Measurements from ENCODE around the gene KHSRP.
A peak's percentile ranks its signal among the peaks of the same experiment; 100 is the strongest.

The KHSRP gene

GRCh38 chr19:6421075-6422014 lies 3.3 kb downstream of the KHSRP start:
- Histone ChIP-seq H3K9ac (peak overlapping the region; percentile 98; the same call in 1 of the 2 replicates), H3K36me3 (peaks cover 66% of the 10 kb centered on the region), H3K4me2 (peak overlapping the region; percentile 91; the same call in 1 of the 2 replicates), H3K9me3 (no peaks in the 10 kb centered on the region), H3K27ac (no peak overlapping the region), H3K27me3 (no peaks in the 10 kb centered on the region), H3K4me1 (peaks cover 28% of the 10 kb centered on the region), H4K20me1 (peaks cover 79% of the 10 kb centered on the region), H3K4me3 (no peak overlapping the region)
- no peak for TF ChIP-seq Cebpa-rat (IDR thresholded peaks at IDR 0.05)

- TF ChIP-seq Cebpa-rat (IDR thresholded peaks at IDR 0.05), result no peak
- peaks cover 96% of the 10 kb centered on the region for H4K20me1 ChIP-seq
- peaks cover 17% of the 10 kb centered on the region for H3K4me1 ChIP-seq
These were observed 6.1 kb downstream of the KHSRP start for GRCh38 chr19:6418562-6418932.

GRCh38 chr19:6417713-6418561 lies 6.7 kb downstream of the KHSRP start:
- peaks cover 97% of the 10 kb centered on the region for H3K36me3 ChIP-seq
- H3K27ac ChIP-seq, result no peak overlapping the region
- H3K9ac ChIP-seq, result no peak overlapping the region
- TF ChIP-seq Cebpa-rat (IDR thresholded peaks at IDR 0.05), result no peak
- H3K4me2 ChIP-seq, result no peak overlapping the region
- H3K9me3 ChIP-seq, result no peaks in the 10 kb centered on the region
- H4K20me1 ChIP-seq, result peaks cover 92% of the 10 kb centered on the region
- H3K27me3 ChIP-seq, result no peaks in the 10 kb centered on the region
- peaks cover 11% of the 10 kb centered on the region for H3K4me1 ChIP-seq
- H3K4me3 ChIP-seq, result no peak overlapping the region

More at GRCh38 chr19:6418562-6418932, 6.1 kb downstream of the KHSRP start:
- H3K36me3 ChIP-seq, result peaks cover 91% of the 10 kb centered on the region
- H3K4me3 ChIP-seq, result no peak overlapping the region
- H3K9ac ChIP-seq, result no peak overlapping the region
- H3K27me3 ChIP-seq, result no peaks in the 10 kb centered on the region
- H3K27ac ChIP-seq, result no peak overlapping the region
- H3K9me3 ChIP-seq, result no peaks in the 10 kb centered on the region
- no peak overlapping the region for H3K4me2 ChIP-seq

GRCh38 chr19:6416658-6417405 lies 7.8 kb downstream of the KHSRP start:
- no peak overlapping the region for H3K4me3 ChIP-seq
- peaks cover 97% of the 10 kb centered on the region for H3K36me3 ChIP-seq
- H3K27me3 ChIP-seq, result no peaks in the 10 kb centered on the region
- no peak overlapping the region for H3K4me2 ChIP-seq
- H3K4me1 ChIP-seq, result 0 out of 2 replicates have a peak, but pooled peaks cover under 1% of the 10 kb centered on the region
- no peaks in the 10 kb centered on the region for H3K9me3 ChIP-seq
- TF ChIP-seq Cebpa-rat (IDR thresholded peaks at IDR 0.05), result no peak
- H3K9ac ChIP-seq, result no peak overlapping the region
- H4K20me1 ChIP-seq, result peaks cover 92% of the 10 kb centered on the region
- H3K27ac ChIP-seq, result no peak overlapping the region

GRCh38 chr19:6415591-6416190 lies 8.9 kb downstream of the KHSRP start:
- H4K20me1 ChIP-seq, result peaks cover 86% of the 10 kb centered on the region
- no peak overlapping the region for H3K4me3 ChIP-seq
- no peak overlapping the region for H3K9ac ChIP-seq
- no peaks in the 10 kb centered on the region for H3K4me1 ChIP-seq
- no peaks in the 10 kb centered on the region for H3K27me3 ChIP-seq
- no peak overlapping the region for H3K4me2 ChIP-seq
- H3K27ac ChIP-seq, result no peak overlapping the region
- TF ChIP-seq Cebpa-rat (IDR thresholded peaks at IDR 0.05), result no peak
- H3K36me3 ChIP-seq, result peaks cover 88% of the 10 kb centered on the region
- no peaks in the 10 kb centered on the region for H3K9me3 ChIP-seq

GRCh38 chr19:6414793-6415590 lies 9.6 kb downstream of the KHSRP start:
- H3K4me3 ChIP-seq, result no peak overlapping the region
- H3K4me1 ChIP-seq, result no peaks in the 10 kb centered on the region
- H3K9me3 ChIP-seq, result no peaks in the 10 kb centered on the region
- no peak overlapping the region for H3K27ac ChIP-seq
- no peak for TF ChIP-seq Cebpa-rat (IDR thresholded peaks at IDR 0.05)
- H4K20me1 ChIP-seq, result peaks cover 79% of the 10 kb centered on the region
- H3K36me3 ChIP-seq, result peaks cover 81% of the 10 kb centered on the region
- H3K4me2 ChIP-seq, result no peak overlapping the region
- H3K9ac ChIP-seq, result no peak overlapping the region
- H3K27me3 ChIP-seq, result no peaks in the 10 kb centered on the region

GRCh38 chr19:6413721-6414643 lies 10.6 kb downstream of the KHSRP start:
- H3K27me3 ChIP-seq, result no peaks in the 10 kb centered on the region
- no peak overlapping the region for H3K9ac ChIP-seq
- H3K36me3 ChIP-seq, result peaks cover 71% of the 10 kb centered on the region
- H3K27ac ChIP-seq, result no peak overlapping the region
- peaks cover 69% of the 10 kb centered on the region for H4K20me1 ChIP-seq
- no peak overlapping the region for H3K4me2 ChIP-seq
- no peaks in the 10 kb centered on the region for H3K4me1 ChIP-seq
- H3K9me3 ChIP-seq, result no peaks in the 10 kb centered on the region
- no peak for TF ChIP-seq Cebpa-rat (IDR thresholded peaks at IDR 0.05)
- no peak overlapping the region for H3K4me3 ChIP-seq

- Histone ChIP-seq H3K9ac (no peak overlapping the region), H3K9me3 (no peaks in the 10 kb centered on the region), H3K27me3 (no peaks in the 10 kb centered on the region), H3K4me3 (no peak overlapping the region), H4K20me1 (peaks cover 62% of the 10 kb centered on the region), H3K27ac (no peak overlapping the region), H3K36me3 (peaks cover 64% of the 10 kb centered on the region), H3K4me2 (no peak overlapping the region), H3K4me1 (no peaks in the 10 kb centered on the region)
- TF ChIP-seq Cebpa-rat (IDR thresholded peaks at IDR 0.05), result no peak
These were observed 11.3 kb downstream of the KHSRP start for GRCh38 chr19:6413291-6413690.

Data from BLaER1 (cell line).